NT2/D1 (cell line): Measurements from ENCODE around the gene KLHL11.
"Not testable (repeated sequence)": the region's sequence is repeated elsewhere in the genome, so short reads cannot be mapped to it uniquely, and the experiment has no call there.

Source experiments
- DNase-seq: peaks from one replicate; pipeline ENCODE4 v3.0.0-alpha.2; 2011; ENCODE audit warnings: low read depth, low spot score
- H3K27me3 ChIP-seq: 2 replicates; pipeline ENCODE4 v1.6.0; 2011; ENCODE audit warnings: mild to moderate bottlenecking; ENCODE audit not compliant: insufficient read length, insufficient read depth
- H3K36me3 ChIP-seq: 2 replicates; pipeline ENCODE4 v1.6.1; 2011; ENCODE audit warnings: mild to moderate bottlenecking, low read length, mixed read lengths; ENCODE audit not compliant: insufficient read depth, insufficient read length
- H3K4me1 ChIP-seq: 2 replicates; pipeline ENCODE4 v1.5.1; 2011; ENCODE audit not compliant: insufficient read depth, insufficient read length
- H3K4me3 ChIP-seq: 2 replicates; pipeline ENCODE4 v1.5.1; 2011; ENCODE audit warnings: low read depth; ENCODE audit not compliant: insufficient read length
- H3K9ac ChIP-seq: 2 replicates; pipeline ENCODE4 v1.6.0; 2011; ENCODE audit warnings: low read depth; ENCODE audit not compliant: insufficient read length
- H3K9me3 ChIP-seq: 2 replicates; pipeline ENCODE4 v1.5.1; 2011; ENCODE audit warnings: mild to moderate bottlenecking, low read length; ENCODE audit not compliant: insufficient read depth
- SUZ12 ChIP-seq: IDR thresholded peaks from 2 replicates; pipeline ENCODE4 v1.6.1; 2011; ENCODE audit not compliant: insufficient read length, insufficient read depth; ENCODE audit errors: extremely low read depth
- YY1 ChIP-seq: IDR thresholded peaks from 2 replicates; pipeline ENCODE4 v1.6.1; 2011; ENCODE audit not compliant: insufficient read length, insufficient read depth
- ZNF274 ChIP-seq: IDR thresholded peaks from 2 replicates; pipeline ENCODE4 v1.6.1; 2011; ENCODE audit warnings: mild to moderate bottlenecking, low read depth, low read length

The KLHL11 gene

GRCh38 chr17:41835800-41836549 is 29.2 kb downstream of the KLHL11 start, which contains the start of gene NT5C3B:
Gene NT5C3B (minus strand): TSS chr17:41836232. CDS start chr17:41836193, 39 bp downstream.
- no peak for TF ChIP-seq SUZ12
- no peak for TF ChIP-seq ZNF274
- TF ChIP-seq YY1: no peak
- H3K4me1 ChIP-seq: no peaks in the 10 kb centered on the region
- peak within 1 kb of the TSS; percentile 90 for H3K9ac ChIP-seq
- peaks cover 22% of the 10 kb centered on the region for H3K27me3 ChIP-seq
- peaks cover 31% of the 10 kb centered on the region for H3K36me3 ChIP-seq
- no peak for DNase-seq
- H3K4me3 ChIP-seq: peak within 1 kb of the TSS; percentile 78
- H3K9me3 ChIP-seq: no peaks in the 10 kb centered on the region

DNA sequence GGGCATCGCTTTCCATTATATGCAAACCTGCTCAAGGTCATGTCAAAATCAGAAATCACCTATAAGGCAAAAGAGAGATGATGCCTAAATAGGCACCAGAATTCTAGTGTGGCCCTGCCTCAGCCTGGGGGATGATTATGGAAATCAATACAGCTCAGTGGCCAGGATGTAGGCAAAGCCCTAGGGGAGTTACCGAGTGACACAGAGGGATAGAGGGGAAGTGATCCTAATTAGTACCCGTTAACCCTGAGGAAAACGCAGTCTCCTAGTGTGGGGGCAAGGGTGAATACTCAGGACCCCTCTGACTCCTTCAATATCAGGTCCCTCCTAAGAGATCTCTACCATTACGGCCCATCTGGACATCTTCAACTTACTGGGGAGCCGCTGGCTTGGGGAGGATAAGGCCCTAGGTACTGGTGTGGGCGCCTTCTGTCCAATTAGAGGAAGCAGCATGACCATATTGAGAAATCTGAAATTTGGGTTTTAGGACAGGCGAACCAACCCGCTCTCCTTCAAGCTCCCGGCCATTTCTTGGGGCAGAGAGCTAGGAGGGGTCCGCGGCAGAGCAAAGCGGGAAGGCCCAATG is 29.9 kb downstream of the KLHL11 start:
- H3K4me3 ChIP-seq: peak overlapping the region; percentile 78
- peaks cover 37% of the 10 kb centered on the region for H3K36me3 ChIP-seq
- H3K9me3 ChIP-seq: no peaks in the 10 kb centered on the region
- peak overlapping the region; percentile 90 for H3K9ac ChIP-seq
- H3K27me3 ChIP-seq: peaks cover 22% of the 10 kb centered on the region
- TF ChIP-seq YY1 (no peak), ZNF274 (no peak), SUZ12 (no peak)
- no peaks in the 10 kb centered on the region for H3K4me1 ChIP-seq
- DNase-seq: no peak

GRCh38 chr17:41829961-41830360 is 35.3 kb downstream of the KLHL11 start:
- peaks cover 74% of the 10 kb centered on the region for H3K36me3 ChIP-seq
- H3K4me1 ChIP-seq, H3K4me3 ChIP-seq, H3K9ac ChIP-seq, H3K9me3 ChIP-seq, H3K27me3 ChIP-seq, DNase-seq: not testable (repeated sequence)

GRCh38 chr17:41825175-41825845 is 39.9 kb downstream of the KLHL11 start:
- Histone ChIP-seq H3K9ac (no peak overlapping the region), H3K36me3 (peaks cover 75% of the 10 kb centered on the region), H3K4me3 (no peak overlapping the region), H3K27me3 (no peaks in the 10 kb centered on the region), H3K4me1 (peaks cover 5% of the 10 kb centered on the region), H3K9me3 (no peaks in the 10 kb centered on the region)
- no peak for DNase-seq
- TF ChIP-seq YY1 (no peak), SUZ12 (no peak), ZNF274 (no peak)

GRCh38 chr17:41824086-41824485 is 41.1 kb downstream of the KLHL11 start:
- peaks cover 12% of the 10 kb centered on the region for H3K4me1 ChIP-seq
- DNase-seq: no peak
- no peak overlapping the region for H3K9ac ChIP-seq
- no peak overlapping the region for H3K4me3 ChIP-seq
- TF ChIP-seq SUZ12: no peak
- H3K36me3 ChIP-seq: peaks cover 77% of the 10 kb centered on the region
- H3K27me3 ChIP-seq: no peaks in the 10 kb centered on the region
- no peaks in the 10 kb centered on the region for H3K9me3 ChIP-seq

DNA sequence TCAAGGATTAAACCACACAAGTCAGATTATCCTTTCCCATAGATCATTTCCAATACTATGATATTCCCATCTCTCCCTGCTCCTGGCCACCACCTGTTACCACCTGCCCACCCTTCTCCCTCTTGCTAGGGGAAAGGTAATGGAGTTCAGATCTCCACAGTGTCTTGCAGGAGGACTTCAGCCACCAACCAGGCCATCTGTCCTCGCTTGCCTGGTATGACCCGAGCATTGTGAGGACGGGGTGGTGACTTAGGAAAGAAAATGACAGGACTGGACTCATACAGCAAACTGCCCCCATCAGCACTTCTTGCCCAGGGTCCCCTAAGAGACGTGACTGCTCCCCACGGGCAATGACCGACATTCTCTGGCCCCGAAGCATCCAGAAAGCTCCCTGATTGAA is 41.6 kb downstream of the KLHL11 start:
- peaks cover 15% of the 10 kb centered on the region for H3K4me1 ChIP-seq
- H3K36me3 ChIP-seq: peaks cover 76% of the 10 kb centered on the region
- no peak overlapping the region for H3K4me3 ChIP-seq
- H3K9me3 ChIP-seq: no peaks in the 10 kb centered on the region
- H3K9ac ChIP-seq: no peak overlapping the region
- H3K27me3 ChIP-seq: no peaks in the 10 kb centered on the region
- DNase-seq: no peak
- TF ChIP-seq ZNF274: no peak
- no peak for TF ChIP-seq SUZ12
- TF ChIP-seq YY1: no peak

DNA sequence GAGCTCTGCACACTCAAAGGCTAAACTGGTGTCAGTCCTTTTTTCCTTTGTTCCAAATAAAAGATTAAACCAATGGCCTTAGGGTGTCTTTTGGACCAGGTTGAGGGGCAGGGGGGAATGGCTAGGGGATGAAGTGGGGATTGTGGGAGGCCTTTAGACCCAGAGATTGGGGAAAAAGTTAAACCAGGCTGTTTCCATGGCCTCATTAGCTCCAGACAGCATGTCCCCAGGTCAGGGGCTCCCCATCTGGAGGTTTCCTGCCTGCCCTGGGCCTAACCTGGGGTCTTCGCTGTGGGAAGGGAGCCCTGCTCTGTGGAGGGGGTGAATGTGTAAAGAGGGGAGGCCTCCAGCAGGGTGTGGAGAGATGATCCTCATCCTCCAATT is 42.1 kb downstream of the KLHL11 start:
- Histone ChIP-seq H3K9ac (no peak overlapping the region), H3K9me3 (no peaks in the 10 kb centered on the region), H3K4me1 (peaks cover 15% of the 10 kb centered on the region), H3K4me3 (no peak overlapping the region), H3K27me3 (no peaks in the 10 kb centered on the region), H3K36me3 (peaks cover 76% of the 10 kb centered on the region)
- DNase-seq: no peak
- no peak for TF ChIP-seq SUZ12
- no peak for TF ChIP-seq ZNF274
